GM19238 (cell line): ENCODE measurements around the gene SLC6A11.

Experiments
- DNase-seq: peaks from one replicate; pipeline ENCODE4 v3.0.0; 2011; ENCODE audit warnings: low spot score; ENCODE audit not compliant: insufficient read length

Gene SLC6A11

DNA sequence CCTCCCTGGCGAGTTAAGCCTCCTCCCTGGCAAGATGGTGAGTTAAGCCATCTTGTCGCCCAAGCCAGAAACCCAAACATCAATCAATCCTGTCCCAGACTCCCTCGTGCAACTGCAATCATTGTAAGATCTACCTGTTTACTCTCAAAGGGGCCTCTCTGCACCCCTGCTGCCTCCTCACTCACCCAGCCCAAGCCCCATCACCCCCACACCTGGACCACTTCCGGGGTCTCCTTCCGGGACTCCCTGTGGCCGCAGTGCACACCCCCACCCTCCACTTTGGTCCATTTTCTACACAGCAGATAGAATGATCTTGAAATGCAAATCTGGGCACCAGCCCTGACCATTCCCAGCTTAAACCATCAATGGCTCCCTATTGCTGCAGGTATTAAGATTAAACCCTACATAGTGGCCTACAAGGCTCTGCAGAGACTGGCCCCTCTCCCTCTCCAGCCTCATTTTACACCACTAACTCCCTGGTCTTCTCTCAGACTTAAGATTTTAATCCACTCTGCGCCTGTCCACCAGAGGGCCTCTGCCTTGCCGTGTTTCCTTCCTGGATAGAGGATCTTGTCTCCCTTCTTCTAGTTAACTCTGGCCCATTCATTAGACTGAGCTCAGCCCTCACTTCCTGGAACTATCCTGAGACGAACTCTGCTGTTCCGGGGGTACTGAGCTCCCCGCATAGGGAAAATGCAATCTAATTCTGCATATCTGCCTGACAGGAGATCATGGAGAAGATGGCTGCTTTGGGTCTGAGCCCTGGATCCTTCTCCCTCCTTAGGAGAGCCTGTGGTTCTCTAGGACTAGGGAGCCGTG is 134.7 kb downstream of the SLC6A11 start:
- peak; percentile 19 for DNase-seq

DNA sequence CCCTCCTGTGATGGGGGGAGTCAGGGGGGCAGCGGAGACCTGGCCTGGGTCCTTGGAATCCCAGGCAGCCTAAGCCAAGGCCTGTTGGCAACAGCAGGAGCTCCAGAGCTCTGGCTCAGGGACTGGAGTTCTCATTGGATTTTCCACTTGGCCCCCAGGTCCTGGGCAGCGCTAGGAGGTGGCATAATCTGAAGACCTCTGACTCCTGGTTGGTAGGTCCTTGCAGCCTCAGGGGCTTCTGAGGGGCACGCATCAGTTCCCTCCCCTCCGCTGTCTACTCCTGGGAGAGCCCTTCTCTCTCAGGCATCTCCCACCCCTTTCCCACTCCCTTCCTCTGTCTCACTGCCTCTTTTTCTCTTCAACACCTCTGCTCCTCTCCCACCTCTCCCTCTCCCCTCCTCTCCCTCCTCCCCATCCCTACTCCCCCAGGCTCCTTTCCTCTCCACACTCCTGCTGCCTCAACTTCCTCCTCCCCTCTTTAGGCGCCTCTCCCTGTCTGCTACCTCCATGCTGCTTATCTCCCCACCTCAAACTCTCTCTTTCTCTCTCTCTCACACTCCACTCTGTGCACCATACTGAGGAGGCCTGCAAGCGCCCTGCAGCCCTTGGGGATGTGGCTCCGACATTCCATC is 135.4 kb downstream of the SLC6A11 start:
- DNase-seq: no peak

DNA sequence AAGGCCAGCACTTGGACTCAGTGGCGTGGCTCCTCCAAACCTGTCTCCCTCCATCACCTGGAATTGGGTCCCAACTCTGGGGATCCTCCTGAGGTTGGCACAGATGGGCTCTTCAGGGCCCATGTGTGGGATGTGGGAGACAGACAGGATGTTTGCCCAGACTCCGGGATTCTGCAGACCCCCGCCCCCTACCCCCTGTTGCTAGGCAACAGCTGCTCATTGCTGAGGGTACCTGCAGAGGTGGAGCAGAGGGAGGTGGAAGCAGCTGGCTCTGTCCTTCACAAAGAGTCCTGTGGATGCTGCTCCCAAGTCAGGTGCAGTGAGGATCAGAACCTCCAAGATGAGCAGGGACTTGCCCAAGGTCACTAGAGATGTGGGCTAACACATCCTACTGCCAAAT is 136.5 kb downstream of the SLC6A11 start:
- no peak for DNase-seq

DNA sequence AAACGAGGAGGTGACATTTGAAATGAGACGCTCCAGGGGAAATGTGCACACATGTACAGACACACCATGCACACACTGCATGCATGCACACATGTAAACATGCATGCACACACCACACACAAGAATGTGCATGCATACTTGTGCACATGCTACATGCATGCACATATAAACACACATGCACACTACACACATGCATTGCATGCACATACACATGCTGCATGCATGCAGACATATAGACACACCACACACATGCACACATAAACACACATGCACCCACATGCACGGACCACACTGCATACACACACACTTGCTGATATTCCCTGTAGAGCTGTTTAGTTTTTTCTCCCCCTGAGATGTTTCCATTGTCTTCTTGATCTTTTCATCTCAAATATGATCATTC is 138.7 kb downstream of the SLC6A11 start:
- no peak for DNase-seq

DNA sequence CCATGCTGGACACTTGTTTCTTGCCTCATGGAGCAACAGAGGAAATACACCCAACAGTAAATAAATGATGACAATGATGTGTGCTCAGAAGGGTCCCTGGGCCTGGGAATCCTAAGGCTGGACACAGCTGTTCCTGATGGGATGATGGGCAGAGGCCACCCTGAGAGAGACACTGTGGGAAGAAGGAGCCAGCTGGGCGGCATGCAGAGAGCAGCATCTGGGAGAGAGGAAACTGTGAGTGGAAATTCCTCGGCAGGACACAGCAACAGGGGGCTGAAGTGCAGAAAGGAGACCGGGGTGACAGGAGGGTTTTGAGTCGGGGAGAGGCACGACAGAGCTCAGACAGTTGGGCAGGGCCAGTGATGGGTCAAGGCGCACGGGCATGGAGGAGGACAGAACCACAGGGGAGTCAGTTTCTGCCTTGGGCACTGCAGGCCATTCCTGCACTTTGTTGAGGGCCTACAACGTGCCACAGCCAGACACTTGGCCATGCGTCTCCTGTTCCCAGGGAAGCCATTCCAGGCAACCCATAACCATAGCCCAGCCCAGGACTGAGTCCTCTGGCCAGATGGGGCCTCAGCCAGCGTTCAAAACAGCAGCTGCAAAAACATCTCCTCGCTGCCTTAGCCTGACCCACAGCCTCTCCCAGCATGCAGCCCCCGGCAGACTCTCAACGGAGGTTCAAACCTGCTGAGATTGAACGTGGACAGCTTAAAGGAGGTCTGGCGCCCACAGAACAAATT is 139.9 kb downstream of the SLC6A11 start:
- no peak for DNase-seq

DNA sequence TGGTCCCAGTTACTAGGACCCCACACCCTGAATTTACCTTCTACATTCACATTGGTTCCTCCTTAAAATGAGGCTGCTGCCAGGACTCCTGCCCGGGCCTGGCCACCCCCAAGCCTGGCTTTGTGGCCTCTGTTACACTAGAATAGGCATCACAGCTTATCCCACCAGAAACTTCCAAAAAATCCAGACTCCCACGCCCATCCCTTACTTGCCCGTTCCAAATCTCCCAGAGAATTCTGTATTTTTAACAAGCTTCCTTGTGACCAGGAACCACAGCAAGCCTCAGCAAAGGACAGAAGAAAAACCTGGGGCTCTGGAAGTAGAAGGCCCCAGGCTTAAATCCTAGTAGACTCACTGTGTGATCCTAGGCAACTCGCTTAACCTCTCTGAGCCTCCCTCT is 140.5 kb downstream of the SLC6A11 start:
- no peak for DNase-seq

DNA sequence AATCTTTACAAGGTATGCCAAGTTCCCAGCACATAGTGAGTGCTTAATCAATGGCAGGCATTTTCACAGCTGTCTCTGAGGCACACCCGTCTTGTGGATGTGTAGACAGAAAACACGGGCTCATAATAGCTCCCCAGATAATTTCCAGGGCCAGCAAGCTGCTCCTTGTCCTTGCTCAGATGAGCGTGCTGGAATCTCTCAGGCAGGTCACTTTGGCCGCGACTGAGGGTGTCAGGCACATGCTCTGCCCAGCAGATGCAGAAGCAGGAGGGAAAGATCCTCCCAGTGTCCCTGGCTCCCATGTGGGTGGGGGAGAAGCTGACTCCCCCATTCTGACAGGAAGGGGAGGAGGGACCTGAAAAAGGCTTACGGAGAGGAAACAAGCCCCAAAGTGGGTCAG is 141.0 kb downstream of the SLC6A11 start:
- DNase-seq: no peak

DNA sequence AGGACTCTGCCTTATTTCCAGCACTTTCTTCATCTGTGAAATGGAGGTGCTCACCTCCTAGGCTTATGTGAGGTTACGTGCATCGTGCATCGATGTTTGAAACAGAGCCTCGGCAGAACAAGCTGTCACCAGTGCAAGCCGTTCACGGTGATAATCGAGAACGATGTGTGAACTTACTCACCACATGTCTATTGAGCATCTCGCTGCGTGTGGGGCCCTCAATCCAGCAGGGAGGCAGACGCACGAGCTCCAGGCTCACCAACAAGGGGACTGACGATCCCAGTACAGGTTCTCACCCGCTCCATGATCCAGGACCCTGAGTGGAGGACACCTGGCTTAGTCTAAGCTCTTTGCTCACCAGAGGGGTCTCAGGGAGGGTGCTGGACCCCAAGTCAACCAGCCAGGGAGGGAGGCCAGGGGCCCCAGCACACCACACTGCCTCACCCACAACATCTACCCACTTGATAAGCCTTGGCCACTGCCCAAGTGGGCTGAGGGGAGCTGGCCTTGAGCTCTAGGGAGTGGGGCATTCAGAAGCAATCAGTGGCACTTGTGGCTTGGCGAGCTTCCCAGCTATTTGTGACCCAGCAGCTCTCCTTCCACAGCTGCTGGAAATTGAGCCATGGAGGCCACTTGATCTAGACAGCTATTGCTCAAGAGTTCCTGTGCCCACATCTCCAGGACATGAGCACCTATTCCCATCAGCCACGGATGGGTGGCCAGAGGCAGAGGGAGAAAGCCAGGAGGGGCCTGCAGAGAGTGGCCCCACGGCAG is 142.1 kb downstream of the SLC6A11 start:
- no peak for DNase-seq

DNA sequence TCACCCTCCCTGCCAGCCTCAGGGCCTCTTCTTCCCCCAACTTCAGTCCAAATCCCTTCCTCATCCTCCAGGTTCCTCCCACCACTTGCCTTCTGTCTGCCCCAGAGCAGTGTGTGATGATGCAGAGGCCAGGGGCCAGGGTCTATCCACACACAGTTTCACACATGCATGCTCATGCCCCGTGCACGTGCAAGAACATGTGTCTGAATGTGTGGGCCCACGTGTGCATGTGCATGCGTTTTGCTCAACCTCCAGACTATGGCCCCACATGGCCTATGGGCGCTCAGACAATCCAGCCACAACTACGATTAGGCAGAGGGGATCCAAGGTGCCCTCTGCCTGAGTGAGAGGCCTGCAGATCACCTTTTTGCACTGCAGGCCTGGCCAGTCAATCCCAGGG is 144.2 kb downstream of the SLC6A11 start:
- DNase-seq: no peak

DNA sequence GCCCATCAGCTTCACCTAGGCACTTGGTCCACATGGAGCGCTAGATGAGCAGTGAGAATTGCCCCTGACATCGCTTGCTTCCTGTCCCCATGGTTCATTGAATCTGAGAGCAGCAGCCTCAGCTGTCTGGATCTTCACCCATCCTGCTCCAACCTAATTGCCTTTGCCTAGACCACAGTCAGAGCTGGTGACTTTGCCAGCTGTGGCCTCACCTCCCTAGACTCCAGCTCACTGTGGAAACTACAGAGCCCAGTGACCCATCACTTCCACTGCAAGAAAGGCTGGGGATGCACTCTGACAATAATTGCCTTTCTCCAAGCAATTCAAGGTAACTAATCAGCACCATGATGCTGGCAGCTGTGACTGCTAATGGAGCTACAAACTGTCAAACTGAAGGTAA is 145.9 kb downstream of the SLC6A11 start:
- no peak for DNase-seq

DNA sequence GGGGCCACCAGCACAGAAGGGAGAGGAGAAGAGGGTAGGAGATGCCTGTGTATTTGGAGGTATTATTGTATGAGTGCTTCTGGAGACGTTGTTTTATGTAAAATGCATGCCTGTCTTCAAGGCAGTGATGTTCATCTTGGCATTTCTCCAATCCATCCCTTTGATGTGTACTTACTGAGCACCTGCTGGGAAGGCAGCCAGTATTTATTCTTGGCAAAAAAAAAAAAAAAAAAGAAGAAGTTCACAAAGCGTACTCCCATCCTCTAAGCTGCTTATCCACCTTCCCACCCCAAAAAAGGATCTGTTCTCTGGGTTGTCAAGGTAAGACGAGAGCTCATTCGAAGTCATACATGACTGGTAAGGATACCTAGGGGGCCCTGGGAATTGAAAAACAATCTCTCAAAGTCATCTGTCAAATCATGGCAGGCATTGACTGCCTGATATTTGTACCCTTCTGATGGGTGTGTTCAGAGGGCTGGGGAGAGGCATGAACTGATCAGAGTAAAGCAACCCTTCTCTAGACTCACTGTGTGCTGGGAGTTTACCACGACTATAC is 146.5 kb downstream of the SLC6A11 start:
- DNase-seq: no peak

DNA sequence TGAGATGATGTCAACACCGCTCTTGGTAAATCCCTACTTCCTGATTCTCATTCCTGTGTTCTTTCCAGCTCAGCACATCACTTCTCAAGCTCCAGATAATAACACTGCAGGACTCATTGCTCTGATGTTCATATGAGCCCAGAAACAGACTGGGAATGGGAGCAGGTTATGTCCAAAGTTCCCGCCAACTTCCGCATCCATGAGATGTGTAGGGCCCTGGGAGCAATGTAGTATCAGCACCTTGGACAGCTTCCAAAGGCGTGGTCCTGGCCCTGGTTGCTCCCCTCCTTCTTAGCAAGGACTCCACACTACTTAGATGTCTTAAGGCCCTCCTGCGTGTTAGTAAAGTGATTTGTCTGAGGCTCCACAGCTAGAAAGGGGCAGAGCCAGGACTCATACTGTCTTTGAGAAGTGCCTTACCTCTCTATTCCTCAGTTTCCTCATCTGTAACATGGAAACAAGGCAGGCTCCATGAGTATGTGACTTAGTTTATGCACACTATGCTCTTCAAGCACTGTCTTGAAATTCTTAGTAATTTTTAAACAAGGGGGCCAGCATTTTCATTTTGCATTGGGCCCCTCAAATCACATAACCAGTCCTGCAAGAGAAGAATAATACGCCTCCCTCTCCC is 148.6 kb downstream of the SLC6A11 start:
- no peak for DNase-seq

DNA sequence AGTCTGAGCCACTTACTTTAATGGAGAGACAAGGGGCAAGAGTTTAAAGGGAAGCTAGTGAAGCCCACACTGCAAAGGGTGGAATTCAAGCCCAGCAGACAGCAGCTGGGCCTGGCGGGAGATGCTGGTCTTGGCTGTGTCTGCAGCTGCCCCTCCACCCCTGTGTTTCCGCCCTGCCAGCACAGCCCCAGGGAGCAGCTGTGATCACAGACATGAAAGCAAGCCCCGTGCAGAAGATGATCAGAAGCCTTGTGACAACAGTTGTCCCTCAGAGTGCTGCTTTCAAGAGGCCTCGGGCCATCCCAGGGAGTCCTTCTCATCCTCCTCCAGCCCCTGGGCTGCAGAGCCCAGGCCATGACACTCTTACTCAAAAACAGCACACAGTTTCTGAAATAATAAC is 152.4 kb downstream of the SLC6A11 start:
- DNase-seq: no peak

DNA sequence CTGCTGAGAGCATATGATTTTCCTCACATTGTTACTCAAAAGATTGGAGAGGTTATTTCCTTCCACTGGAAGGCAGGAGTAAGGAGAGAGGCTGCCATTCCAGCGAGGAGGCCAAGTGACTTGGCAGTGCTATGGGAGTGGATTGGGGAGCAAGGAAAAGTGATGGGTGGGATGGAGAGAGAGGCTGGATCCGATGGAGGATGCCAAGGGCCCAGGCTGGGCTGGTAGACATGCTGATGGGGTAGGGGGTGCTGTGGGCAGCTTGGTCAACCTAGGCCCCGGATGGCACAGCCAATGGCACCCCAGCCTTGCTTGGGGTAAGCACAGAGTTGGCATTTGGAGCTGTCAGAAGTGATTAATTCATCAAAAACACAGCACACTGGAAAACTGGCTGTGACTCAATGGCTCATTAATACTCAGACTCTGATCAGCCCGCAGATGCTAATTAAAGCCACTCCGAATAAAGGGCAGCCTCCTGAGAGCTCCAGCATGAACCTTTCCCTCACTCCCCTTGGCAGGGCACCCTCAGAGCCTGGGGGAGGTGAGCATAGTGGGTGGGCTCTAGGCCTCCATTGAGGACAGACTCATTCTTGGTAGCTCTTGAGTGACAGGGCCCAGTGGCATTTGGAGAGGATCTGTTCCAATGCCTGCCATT is 154.4 kb downstream of the SLC6A11 start:
- no peak for DNase-seq

DNA sequence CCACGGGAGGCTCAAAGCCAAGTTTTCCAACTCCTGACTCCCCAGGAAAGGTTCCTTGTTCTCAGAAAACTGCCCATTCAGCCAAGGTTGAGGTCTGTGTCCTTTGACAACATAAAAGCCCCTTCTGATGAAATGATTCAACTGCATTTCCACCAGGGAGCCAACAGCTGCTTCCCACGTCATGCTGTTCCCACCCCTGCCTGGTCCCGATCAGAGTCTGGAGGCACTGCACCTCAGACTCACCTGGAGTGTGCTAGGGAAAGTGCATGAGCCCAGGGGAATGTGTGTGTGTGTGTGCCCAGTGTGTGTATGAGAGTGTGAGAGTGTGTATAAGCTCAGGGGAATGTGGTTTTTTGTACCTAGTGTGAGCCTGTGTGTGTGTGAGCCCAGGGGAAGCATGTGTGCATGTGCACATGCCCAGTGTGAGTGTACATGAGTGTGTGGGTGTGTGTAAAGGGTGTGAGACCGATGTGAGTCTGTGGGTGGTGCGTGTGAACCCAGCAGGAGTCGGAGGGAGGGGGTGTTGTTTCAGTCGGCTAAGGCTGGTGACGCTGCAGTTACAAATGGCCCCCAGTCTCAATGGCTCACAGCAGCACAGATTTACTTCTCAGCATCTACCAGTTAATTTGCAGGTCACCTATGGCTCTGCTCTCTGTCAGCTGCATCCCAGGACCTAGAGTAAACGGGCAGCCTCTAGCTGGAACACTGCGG is 156.2 kb downstream of the SLC6A11 start:
- no peak for DNase-seq

DNA sequence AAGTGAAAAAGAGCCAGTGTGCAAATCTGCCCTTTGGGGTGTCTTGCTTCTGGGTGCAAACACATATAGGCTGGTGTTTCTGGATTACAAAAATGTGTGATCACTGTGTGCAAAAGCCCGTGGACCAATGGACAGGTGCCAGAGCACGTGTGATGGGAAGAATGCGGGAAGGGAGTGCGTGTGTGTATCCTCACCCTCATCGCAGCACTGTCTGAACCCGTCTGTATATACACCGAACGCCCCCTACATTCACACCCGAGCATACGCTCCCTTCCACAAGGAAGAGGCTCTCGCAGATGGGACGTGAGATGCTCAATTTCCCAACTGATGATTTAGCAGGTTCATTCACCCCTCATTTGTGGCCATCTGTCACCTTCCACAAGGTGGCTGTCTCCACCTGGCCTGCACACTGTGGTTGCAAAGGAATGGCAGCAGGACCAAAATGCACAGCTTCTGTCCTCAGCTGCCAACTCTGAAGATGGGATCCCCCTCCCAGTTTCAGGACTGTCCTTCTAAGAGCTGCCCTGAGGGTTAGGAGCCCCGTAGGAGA is 157.1 kb downstream of the SLC6A11 start:
- no peak for DNase-seq

DNA sequence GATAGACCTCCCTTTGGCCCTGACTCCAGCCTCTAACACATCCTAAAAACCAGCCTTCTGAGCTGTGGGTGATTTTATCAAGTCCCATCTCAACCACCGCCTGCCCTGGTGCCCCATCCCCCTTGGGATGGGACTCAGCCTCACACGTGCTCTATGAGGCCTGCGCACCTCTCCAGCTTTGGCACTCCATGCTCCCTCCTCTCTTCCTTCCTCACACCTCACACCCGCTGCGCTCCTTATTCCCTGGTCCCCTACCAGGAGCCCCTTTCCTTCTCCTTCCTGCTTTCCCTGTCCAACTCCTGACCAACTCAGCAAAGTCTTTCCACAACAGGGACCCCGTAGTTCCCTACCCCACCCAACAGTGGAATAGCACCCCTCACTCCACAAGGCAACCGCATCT is 158.1 kb downstream of the SLC6A11 start:
- DNase-seq: no peak

DNA sequence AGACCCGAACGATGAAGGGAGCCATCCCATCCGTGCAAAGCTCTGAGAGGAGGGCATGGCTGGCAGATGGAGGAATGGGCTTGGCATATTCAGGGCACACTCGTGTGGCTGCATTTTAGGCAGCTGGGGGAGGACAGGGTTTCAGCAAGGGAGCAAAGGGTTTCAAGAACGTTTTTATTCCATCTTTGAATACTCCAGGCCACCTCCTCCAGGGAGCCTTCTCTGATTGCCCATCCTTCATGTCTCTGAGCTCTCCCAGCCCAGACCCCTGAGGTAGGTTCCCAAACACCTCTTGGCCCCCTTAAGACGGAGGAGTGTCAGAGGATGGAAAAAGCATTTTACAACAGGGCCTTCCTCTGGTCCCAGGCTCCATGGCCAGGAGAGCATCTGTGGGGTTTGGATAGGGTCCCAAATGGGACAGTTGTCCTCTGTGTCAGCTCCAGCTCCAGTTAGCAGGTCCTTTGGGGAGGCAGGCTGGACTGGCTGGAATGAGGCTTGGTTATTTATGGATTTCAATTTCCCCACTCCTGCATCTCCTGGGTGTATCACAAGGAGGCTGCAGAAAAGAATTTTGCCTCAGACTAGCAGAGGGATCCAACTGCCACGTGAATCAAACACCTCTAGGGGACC is 158.8 kb downstream of the SLC6A11 start:
- no peak for DNase-seq

DNA sequence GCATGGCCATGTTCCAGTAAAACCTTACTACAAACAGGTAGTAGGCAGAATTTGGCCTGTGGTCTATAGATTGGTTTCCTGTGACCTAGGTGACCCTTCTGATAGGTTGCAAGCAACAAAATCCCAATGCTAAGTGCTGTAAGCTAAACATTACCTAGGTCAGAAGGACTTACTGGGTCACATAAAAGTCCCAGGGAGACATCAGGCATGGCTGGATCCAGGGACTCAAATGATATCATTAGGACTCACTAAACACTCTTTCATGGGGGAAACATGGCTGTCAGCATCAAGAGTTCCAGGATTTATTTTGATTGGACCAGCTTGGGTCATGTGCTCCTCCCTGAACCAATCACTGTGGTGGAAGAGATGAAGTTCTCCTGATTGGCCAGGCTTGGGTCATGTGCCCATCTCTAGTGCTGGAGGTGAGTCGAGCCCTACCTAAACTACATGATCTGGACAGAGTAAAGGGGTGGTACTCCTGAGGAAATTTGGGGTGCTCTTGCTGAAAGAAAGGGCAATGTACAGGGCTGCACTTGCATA is 159.7 kb downstream of the SLC6A11 start:
- no peak for DNase-seq
